D341Med (cell line): ENCODE results near the gene RXRA.
A peak's percentile ranks its signal among the peaks of the same experiment; 100 is the strongest.

ENCODE experiments used
- DNase-seq: peaks from one replicate; pipeline ENCODE4 v3.0.0; 2012; ENCODE audit warnings: low spot score

The RXRA gene

GRCh38 chr9:134367791-134368490 is 41.7 kb downstream of the RXRA start:
- DNase-seq: peak; percentile 58

- no peak for DNase-seq
Observed at GRCh38 chr9:134368571-134368970, 42.3 kb downstream of the RXRA start.

- no peak for DNase-seq
Observed at GRCh38 chr9:134369416-134370212, 43.4 kb downstream of the RXRA start.

- DNase-seq: no peak
Observed at GRCh38 chr9:134370213-134370492, 43.9 kb downstream of the RXRA start.

GRCh38 chr9:134370638-134371037 is 44.4 kb downstream of the RXRA start:
- DNase-seq: no peak

- no peak for DNase-seq
Observed at GRCh38 chr9:134371731-134372130, 45.5 kb downstream of the RXRA start.

- no peak for DNase-seq
Observed at GRCh38 chr9:134372581-134373267, 46.5 kb downstream of the RXRA start.

- no peak for DNase-seq
Observed at GRCh38 chr9:134373269-134373668, 47.0 kb downstream of the RXRA start.

GRCh38 chr9:134373953-134374300 is 47.7 kb downstream of the RXRA start:
- no peak for DNase-seq

GRCh38 chr9:134374301-134375010 is 48.2 kb downstream of the RXRA start:
- DNase-seq: no peak

GRCh38 chr9:134375011-134375390 is 48.7 kb downstream of the RXRA start:
- no peak for DNase-seq

- no peak for DNase-seq
Observed at GRCh38 chr9:134375430-134376385, 49.5 kb downstream of the RXRA start.

GRCh38 chr9:134376386-134377142 is 50.3 kb downstream of the RXRA start:
- no peak for DNase-seq

GRCh38 chr9:134377143-134377484 is 50.9 kb downstream of the RXRA start:
- DNase-seq: no peak

GRCh38 chr9:134377976-134378375 is 51.7 kb downstream of the RXRA start:
- no peak for DNase-seq

- no peak for DNase-seq
Observed at GRCh38 chr9:134378901-134379338, 52.7 kb downstream of the RXRA start.

GRCh38 chr9:134379831-134380365 is 53.6 kb downstream of the RXRA start:
- no peak for DNase-seq

GRCh38 chr9:134380542-134381271 is 54.5 kb downstream of the RXRA start:
- no peak for DNase-seq

GRCh38 chr9:134381272-134381661 is 55.0 kb downstream of the RXRA start:
- DNase-seq: no peak
